Measurements from ENCODE around the gene CLIC1.

Gene CLIC1

DNA sequence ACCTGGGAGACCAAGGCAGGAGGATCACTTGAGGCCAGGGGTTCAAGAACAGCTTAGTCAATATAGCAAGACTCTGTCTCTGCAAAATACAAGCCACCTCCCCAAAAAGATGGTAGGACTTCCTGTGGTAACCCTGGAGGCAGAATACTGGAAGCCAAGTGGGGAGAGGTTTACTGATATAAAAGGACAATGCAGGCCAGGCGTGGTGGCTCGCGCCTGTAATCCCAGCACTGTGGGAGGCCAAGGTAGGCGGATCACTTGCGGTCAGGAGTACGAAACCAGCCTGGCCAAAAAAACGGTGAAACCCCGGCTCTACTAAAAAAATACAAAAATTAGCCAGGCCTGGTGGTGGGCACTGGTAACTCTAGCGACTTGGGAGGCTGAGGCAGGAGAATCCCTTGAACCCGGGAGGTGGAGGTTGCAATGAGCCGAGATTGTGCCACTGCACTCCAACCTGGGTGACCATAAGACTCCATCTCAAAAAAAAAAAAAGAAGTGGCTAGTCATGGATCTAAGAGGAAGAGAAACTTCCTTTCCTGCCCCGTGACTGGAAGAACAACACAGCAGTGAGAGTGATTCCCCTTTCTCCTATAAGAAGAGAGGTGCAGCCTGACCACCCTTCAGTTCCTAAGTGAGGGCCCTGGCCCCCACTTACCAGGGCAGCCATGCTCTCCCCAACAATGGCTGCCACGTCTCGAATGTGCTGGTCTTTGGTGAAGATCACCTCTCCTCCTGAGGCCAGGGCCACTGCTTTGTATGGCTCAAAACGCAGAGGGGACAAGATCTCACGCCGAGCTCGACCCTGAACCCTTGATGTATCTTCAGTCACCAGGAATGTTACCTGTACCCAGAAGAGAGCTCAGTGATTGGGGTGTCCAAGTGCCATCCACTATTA, 32.3 kb upstream of the CLIC1 start:
- no peak for FAIRE-seq

DNA sequence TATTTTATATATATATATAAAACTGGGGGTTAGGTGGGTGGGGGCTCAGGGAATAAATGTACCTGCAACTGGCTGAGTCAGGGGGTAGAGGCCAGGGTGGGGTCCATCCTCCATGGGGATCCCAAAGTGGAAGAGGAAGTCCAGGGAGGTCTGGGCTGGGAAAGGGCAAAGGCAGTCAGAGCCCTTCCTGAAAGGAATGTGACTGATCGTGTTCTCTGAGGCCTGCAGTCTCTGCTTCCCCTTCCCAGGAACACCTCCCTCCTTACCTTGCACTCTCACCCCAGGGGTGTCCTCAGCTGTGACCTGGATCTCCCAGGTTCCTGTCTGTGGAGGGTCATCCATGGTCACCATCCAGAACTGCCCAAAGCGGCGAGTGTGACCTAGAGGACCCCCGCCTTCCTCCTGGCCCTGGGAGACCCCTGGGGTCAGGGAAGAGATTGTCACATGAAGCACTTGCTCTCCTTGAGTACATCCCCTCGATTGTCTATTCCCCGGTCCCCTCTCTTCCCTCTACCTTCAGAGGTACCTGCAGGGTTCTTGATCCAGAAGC, 30.8 kb upstream of the CLIC1 start:
- FAIRE-seq, result no peak

DNA sequence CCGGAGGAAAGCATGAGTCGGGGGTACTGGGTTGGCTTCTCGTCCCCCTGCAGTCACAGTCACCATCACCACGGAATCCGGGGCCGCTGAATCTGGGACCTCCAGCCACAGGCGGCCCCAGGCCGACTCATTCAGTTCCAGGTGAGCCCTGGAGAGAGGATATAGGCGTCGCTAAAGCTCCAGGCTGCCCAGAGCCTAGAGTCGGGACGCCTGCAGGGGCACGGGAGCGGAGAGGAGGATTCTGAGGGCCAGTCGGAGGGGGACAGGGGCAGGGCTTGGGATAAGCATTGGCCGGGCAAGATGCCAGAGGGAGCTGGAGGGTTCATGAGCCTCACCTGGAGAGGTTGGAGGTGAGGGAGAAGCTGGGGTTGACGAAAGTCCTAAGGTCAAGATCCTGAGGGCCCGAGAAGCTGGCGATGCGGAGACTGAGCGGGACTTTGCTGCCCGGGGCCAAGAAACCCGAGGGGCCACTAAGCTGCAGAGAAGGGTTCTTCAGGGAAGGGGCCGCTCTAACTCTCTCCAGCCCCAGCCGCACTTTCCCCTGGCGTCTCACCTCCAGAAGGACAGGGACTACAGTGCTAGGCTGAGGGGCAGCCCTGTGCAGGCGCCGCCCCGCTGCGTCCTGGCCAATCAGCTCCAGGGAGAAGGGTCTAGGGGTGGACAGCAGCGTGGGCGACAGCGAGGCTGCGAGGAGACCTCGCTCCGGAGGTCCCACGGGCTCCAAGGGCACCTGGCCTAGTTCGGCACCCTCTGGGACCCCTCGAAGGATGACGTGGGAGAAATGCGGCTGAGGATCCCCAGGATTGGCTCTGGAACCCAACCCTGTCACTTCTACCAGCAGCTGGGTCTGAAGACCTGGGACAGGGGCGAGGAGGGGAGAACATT, 29.8 kb upstream of the CLIC1 start:
- FAIRE-seq, result no peak

DNA sequence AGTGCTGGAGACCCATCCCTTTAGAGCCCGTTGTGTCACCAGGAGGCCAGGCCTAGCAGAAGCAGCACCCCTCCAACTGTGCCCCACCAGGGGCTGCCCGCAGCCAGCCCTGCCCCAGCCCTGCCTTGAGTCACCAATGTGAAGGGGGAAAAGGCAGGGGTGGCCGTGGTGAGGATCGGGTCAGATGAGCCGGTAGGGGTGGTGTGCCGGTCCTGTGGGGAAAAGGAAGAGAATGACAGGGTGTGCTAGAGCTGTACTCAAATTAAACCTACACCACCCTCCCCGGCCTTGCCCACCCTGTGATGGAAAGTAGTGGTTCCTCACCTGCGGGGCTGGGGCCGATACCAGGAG, 29.2 kb upstream of the CLIC1 start:
- FAIRE-seq, result no peak

DNA sequence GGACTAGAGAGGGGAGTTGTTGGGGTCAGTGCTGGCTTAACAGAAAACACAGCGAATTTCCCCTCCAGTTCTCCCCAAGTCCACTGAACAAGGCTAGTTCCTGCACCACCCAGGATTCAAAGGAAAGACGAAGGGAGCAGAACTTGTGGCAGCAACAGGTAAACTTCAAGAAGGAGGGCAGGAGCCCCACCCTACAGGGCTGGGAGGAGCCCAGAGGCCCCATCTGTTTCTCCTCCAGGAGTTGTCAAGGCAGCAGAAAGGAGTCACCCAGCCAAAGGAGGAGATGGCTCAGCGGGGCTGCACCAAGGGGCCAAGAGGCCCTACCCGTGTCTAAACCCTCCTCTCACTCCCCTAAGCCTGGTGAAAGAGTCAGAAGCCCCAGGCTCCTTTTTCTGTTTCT, 27.9 kb upstream of the CLIC1 start:
- no peak for FAIRE-seq

DNA sequence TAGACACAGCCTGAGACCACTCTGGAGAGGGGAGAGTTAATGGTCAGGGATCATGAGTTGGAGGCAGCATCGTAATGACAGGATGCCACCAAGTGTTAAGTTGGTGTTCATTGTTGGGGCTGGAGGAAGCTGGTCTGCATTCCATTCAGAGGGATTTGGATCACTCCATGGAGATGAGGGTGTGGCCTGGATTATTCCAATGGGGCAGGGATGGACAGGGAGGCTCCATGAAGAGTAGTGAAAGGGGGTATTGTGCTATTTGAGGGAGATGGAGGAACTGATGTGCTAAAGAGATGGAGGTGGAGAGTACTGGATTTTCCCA, 27.2 kb upstream of the CLIC1 start:
- FAIRE-seq, result no peak

DNA sequence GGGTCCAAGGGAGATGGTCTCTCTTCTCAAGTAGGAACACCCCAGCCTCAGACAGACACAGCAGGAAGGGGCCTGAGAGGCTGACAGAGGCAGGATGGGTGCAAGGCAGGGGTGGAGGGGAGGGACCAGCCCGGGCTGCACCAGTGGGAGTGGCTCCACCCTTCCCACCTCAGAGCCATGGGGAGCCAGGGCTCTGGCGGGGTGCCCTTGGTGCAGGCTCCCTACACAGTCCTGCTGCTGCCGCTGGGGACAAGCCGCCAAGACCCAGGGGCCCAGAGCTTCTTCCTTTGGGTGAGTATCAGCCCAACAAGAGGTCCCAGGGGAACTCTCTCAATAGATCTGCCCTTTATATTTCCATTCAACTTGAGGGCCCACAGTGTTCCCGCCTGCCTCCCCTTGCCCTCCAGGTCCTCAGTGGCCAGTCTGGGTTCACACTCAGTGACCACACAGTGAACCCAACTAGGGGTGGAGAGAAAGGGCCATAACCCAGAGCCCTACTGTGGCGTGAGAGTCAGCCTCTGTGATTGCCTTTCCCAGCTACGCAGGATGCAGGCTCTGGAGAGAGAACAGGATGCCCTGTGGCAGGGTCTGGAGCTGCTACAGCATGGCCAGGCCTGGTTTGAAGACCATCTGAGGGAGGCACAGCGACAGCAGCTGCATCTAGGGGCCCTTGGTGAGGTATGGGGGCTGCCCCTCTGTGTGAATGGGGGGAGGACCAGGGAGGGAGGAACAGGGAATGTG, 26.7 kb upstream of the CLIC1 start:
- no peak for FAIRE-seq

DNA sequence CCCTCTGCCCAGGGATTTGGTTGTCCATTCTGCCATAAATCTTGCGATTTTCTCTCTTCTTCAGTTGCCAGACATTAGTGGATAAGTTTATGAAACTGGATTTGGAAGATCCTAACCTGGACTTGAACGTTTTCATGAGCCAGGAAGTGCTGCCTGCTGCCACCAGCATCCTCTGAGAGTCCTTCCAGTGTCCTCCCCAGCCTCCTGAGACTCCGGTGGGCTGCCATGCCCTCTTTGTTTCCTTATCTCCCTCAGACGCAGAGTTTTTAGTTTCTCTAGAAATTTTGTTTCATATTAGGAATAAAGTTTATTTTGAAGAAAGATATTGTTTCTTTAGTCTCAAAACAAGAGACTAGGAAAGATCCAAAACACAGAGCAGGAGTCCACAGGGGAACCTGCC, 26.0 kb upstream of the CLIC1 start, which contains the start of gene SAPCD1:
TSS of gene SAPCD1 (plus strand) at position 301 of the 400 bp plus-strand sequence. CDS start 399 bp downstream, outside the sequence.
- FAIRE-seq, result no peak

DNA sequence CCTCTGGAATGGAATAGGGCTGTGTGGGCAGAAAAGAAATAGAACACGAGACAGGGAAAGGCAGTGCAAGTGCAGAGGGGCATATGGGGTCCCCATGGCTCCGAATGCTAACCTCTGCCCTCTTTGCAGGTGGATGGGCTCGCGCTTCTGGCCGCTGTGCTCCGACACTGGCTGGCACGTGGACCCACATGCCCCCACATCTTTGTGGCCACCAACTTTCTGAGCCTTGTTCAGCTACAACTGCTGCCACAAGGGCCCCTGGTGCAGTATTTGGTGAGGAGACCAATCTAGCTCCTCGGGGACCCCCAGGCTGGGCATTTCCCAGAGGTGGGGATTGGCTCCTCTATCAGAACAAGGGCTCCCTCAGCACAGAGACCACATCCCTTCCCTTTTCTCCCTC, 25.0 kb upstream of the CLIC1 start:
- no peak for FAIRE-seq

DNA sequence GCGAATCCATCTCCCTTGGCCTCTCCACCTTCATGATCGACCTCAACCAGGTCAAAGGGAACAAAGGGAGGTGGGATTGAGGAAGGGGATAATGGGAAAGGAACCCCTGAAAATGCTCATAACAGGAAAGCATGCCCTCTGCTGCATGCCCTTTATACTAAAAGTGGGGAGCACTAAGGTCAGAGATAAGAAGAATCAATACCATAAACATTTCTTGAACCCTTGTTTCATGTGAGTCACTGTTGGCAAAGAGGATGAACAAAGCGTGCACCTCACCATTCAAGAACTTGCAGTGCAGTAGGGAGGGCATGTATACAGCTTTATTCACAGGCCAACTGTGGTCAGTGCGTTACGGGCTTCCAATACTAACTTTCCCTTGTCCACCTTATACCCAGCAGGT, 24.5 kb upstream of the CLIC1 start:
- FAIRE-seq, result no peak

DNA sequence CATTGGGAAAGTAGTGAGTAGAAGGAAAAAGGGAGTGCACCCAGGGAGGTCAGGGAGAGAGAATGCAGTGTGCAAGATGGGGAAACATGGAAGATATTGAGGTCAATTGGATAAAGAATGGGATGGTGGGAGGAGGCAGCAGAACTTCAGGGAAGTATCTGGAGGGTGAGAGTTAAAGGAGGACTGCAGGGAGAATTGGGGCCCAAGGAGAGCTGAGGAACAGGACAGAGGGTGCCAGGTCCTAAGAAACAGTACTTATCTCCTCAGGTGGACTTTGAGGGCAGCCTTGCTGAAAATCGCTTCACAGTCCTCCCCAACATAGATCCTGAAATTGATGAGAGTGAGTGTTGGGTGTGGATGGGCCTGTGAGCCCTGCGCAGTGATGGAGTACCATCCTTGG, 22.0 kb upstream of the CLIC1 start:
- FAIRE-seq, result no peak

DNA sequence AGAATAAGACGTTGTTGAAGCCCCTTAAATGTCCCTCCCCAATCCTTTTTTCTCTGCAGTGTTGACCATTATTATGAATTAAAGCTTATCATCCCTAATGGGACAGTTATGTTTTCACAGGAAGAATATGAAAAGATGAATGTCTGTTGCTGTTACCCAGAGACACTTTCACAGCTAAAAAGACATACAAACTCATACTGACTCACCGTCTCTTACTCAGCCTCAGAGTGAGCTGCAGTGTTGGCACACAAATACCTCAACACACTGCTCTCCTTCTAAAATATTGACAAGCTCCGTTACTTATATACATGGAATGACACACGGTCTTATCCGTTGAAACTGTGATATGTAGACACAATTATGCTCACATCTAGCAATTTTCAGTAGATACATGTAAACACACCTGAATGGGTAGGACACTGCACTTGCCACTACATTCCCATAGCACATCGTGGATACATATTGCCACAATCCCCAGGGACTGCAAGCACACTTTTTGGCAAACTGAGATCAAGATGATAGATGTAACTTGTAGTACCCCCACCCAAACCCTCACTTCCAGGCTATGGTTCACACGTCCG, 16.5 kb upstream of the CLIC1 start:
- no peak for FAIRE-seq

DNA sequence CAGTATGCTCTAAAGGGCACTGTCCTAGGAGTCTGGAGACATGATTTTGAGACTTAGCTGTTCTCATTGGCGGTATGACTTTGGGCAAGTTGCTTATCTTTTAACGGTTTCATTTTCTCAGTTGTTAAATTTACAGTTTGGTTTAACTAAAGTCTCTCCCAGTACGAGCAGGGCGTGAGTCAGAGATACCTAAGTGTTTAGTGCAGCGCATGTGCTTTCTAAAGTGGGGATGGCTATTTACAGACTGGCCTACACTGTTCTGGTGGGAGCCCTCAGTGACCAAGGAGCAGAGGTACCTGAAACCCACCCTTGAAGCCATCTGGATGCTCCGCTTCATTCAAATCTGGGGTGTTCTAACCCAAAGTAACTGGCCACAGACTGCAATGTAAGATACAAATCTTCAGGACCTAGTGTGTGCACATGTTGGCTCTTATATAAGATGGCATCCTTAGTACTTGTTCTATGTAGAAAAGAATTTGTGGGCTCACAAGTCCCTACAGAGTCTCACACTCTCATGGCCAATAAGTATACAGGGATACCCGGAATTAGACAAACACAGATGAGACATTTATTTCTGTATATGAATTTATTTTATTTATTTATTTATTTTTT, 14.2 kb upstream of the CLIC1 start:
- FAIRE-seq, result no peak

DNA sequence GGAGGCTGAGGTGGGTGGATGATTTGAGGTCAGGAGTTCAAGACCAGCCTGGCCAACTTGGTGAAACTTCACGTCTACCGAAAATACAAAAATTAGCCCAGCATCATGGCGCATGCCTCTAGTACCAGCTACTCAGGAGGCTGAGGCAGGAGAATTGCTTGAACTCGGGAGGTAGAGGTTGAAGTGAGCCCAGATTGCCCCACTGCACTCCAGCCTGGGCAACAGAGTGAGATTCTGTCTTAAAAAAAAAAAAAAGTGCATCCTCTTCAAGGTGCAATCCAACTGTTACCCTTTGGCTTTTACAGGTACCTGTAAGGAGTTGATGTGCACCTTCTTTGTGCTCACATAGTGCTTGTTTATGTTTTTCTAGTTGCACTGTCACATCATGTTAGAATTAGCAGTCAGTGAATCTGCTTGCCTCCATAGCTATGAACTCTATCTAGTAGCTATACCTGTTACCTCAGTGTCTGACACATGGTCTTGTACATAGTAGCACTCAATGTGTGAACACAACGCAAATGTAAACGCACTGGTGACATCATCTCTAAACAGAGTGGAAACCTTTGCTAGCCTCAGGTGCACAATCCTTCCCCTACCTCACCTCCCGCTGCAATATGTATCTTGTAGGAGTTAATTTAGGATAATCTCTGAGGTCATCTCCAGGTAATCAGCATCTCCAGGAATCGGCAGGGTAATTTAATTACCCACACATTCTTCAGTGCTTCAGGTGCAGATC, 13.1 kb upstream of the CLIC1 start:
- no peak for FAIRE-seq

DNA sequence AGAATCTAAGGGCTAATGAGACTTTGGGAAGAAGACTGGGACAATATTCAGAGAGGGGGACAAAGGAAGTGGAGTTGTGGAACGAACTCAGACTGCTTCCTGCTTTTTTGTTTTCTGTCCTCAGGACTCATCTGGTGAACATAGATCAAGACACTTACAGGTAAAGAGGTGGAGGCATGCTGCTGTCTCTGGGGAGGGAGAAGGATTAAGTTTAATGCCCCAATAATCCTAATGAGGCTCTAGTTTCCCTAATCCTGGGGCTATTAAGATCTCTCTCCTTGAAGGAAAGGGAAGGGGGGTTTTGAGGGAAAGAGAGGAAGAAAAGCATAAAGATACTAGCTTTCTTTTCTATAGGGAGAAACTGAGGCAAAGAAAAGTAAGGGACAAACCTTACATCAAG, 8.1 kb upstream of the CLIC1 start:
- no peak for FAIRE-seq

DNA sequence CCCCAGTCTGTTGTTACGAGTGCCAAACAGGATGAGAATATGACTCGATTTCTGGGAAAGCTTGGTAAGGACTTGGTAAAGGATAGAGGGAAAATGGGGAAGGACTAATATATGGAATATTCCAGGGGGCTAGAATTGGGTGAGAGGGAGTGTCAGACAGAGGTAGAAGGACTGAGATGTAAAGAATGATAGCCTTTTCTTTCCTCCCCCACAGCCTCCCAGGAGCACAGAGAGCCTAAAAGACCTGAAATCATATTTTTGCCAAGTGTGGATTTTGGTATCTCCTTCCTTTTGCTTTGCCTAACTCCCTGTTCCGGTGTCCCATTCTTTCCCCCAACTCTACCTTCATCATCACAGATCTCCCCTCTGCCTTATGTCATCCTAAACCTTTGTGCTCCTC, 6.6 kb upstream of the CLIC1 start:
- FAIRE-seq, result no peak

DNA sequence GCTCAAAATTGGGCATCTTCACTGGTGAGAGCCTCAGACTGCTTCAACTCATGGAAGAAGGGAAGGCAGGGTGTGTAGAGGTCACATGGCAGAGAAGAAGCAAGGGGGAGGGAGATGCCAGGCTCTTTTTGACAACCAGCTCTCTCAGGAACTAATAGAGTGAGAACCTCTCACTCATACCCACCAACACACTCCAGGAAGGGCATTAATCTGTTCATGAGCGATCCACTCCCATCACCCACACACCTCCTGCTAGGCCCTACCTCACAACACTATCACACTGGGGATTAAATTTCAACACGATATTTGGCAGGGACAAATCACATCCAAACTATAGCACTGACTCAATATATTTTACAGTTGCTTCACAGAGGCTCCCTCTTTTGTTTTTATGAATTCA, 5.5 kb upstream of the CLIC1 start:
- no peak for FAIRE-seq

DNA sequence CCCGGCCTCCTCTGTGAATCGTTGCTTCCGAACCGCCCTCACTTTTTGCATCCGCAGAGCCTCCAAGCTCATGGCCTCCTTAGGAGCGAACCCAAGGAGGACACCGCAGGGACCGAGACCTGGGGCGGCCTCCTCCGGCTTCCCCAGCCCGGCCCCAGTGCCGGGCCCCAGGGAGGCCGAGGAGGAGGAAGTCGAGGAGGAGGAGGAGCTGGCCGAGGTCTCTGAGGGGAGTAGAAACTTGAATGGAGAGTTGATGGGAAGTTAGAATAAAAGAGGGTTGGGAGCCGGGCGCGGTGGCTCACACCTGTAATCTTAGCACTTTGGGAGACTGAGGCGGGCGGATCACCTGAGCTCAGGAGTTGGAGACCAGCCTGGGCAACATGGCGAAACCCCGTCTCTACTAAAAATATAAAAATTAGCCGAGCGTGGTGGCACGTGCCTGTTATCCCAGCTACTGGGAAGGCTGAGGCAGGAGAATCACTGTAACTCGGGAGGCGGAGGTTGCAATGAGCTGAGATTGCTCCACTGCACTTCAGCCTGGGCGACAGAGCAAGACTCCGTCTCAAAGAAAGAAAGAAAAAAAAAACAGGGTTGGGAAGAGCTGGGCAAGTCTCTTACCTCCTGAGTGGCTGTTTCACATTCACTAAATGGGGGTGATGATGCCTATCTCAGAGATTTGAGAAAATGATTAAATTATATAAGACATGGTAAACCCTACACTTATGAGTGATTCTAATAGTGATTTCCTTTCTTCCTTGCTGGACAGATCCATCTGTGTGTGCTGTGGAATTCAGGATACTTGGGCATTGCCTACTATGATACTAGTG, 4.3 kb upstream of the CLIC1 start:
- no peak for FAIRE-seq

DNA sequence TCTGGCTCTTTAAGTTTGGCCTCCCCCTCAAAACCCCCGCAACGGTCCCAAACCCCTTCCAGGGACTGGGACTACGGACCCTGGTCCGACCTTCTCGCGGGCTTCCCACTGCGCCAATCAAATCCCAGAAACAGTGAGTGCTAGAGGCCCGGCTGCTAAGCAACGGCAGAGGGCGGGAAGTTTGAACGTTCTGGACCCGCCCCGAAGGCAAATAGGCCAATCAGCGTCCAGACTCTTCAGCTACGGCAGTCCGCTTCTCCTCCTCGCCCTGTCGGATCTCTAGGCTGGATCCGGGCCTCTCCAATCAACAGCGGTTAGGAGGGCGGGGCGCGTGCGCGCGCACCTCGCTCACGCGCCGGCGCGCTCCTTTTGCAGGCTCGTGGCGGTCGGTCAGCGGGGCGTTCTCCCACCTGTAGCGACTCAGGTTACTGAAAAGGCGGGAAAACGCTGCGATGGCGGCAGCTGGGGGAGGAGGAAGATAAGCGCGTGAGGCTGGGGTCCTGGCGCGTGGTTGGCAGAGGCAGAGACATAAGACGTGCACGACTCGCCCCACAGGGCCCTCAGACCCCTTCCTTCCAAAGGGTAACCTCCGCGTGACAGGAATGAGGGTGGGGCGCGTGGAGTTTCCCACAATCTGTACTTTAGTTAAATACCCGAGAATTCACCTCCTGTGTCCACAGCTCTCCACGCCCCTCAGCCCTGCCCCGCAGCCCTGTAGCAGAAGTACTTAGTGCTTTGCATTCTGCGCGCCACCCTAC, 3.5 kb upstream of the CLIC1 start, which contains the start of gene MSH5:
TSS of gene MSH5 (plus strand) at position 367 of the 758 bp plus-strand sequence. CDS start 462 bp downstream, outside the sequence.
- peak; percentile 96 for FAIRE-seq
